Activated CD4-positive, alpha-beta T cell treated with anti-CD3 and anti-CD28 coated beads for 36 hours (primary cell): ENCODE measurements around the gene ADAMTSL2. TPM values are rescaled to one million over a fixed set of nuclear protein-coding genes. Genes with fewer than 3 reads are reported as not detected.

Experiments
- ATAC-seq: fragments of 200-7000 bp; cut with Tn5 transposase; one replicate; pipeline ENCODE4 v1.10.0; 2021; ENCODE audit warnings: mild to moderate bottlenecking, moderate library complexity
- CTCF ChIA-PET: fragments of 350-600 bp; sonication (Branson Sonifier 250); formaldehyde crosslinking; loops from one replicate; lab custom pipeline; 2021; ENCODE audit warnings: antibody characterized with exemption; lab: Charles Lee
- POLR2A ChIA-PET: fragments of 350-600 bp; sonication (Branson Sonifier 250); formaldehyde crosslinking; loops from one replicate; lab custom pipeline; 2021; ENCODE audit warnings: antibody characterized with exemption, inconsistent platforms; lab: Charles Lee
- DNase-seq: peaks from one replicate; pipeline ENCODE4 v3.0.0-alpha.2; 2020
- H3K27ac Mint-ChIP-seq: one replicate; pipeline ENCODE4 v1.8.0; 2021; ENCODE audit warnings: mixed read lengths
- H3K27me3 Mint-ChIP-seq: one replicate; pipeline ENCODE4 v1.8.0; 2021; ENCODE audit warnings: mixed read lengths
- H3K36me3 Mint-ChIP-seq: one replicate; pipeline ENCODE4 v1.8.0; 2021; ENCODE audit warnings: low read depth, mixed read lengths
- H3K4me1 Mint-ChIP-seq: one replicate; pipeline ENCODE4 v1.8.0; 2021; ENCODE audit warnings: mixed read lengths
- H3K4me3 Mint-ChIP-seq: one replicate; pipeline ENCODE4 v1.8.0; 2021; ENCODE audit warnings: mild to moderate bottlenecking, moderate library complexity, mixed read lengths
- H3K9me3 Mint-ChIP-seq: one replicate; pipeline ENCODE4 v1.8.0; 2021; ENCODE audit warnings: low read depth, mixed read lengths
- intact Hi-C, 2 experiments: fragments of 100-400 bp; cut with DNase I in 1 of 2; cut with micrococcal nuclease in 1 of 2; formaldehyde crosslinking; loops; one replicate each; pipeline versions ENCODE4 v1.14.2 to v1.15.1; 2022 to 2024; cut with DNase I, micrococcal nuclease
- total RNA-seq, 2 experiments: library from RNA; stranded (reverse); gene quantifications; one replicate each; pipeline ENCODE4 v1.2.3, GENCODE V29; 2021

The ADAMTSL2 gene
- total RNA-seq, 2 experiments from 2014 or later: 0.11 to 0.32 TPM

DNA sequence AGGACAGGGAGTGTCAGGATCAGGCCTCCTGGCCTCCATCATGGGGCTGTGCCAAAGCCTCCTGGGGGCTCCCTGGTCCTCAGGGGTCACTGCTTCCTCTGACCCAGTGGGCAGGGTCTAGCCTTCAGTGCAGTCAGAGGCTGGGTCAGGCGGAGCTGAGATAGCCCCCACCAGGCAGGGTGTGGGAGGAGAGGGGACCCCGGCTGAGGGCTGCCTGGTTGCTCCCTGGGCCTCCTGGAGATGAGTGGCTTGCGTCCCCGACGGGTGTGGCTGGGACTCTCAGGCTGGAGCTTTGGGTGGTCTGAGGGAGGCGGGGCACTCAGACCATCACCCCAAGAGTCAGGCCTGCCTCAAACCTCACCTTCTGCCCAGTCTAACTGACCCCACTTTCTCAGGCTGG, 53.0 kb downstream of the ADAMTSL2 start:
- intact Hi-C loops: loop anchor here in 1 of 2 experiments (10.0 kb wide), 1 partner anchor 407 kb away; the partner anchor contains the start of gene VAV2
- Mint-ChIP-seq H3K4me1 (peaks cover 3% of the 10 kb centered on the region), H3K36me3 (no peaks in the 10 kb centered on the region), H3K9me3 (peaks cover 2% of the 10 kb centered on the region), H3K27me3 (peaks cover 17% of the 10 kb centered on the region), H3K27ac (no peak overlapping the region), H3K4me3 (no peak overlapping the region)
- CTCF ChIA-PET: no interaction called here
- DNase-seq (no peak), ATAC-seq (no peak)
- POLR2A ChIA-PET: no interaction called here

DNA sequence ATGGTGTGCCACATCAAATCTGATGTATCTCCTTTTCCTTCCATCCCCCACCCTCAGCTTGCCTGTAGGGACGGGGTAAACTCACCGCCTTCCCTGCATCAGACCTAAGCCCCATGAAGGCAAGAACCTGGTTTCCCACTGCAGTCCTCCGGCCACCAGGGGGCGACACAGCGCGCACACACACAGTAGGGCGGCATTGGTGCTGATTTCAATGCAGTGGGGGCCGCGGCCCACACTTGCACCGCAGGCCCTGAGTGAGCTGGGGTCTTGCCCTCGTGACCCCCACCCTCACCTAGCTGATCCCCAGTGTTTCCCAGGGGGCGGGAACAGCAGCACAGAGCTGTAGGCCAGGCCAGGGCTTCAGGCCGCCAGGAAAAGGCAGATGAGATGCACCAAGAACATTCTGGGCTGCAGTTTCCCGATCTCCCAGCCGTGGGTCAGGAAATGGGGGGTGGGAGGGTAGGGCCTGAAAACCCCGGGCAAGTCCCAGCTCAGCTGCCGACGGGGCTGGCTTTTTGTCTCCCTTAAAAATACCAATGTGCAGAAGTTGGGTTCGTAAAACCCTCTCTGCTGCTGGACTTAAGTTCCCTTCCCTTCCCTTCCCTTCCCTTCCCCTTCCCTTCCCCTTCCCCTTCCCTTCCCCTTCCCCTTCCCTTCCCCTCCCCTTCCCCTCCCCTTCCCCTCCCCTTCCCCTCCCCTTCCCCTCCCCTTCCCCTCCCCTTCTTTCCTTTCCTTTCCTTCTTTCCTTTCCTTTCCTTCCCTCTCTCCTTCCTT, 55.1 kb downstream of the ADAMTSL2 start:
- peak; percentile 72 for ATAC-seq
- ChIA-PET CTCF (interaction anchor here (0.5 to 1.5 kb wide), 11 partner anchors 11 to 882 kb away, joined by 3 to 10 read pairs (median 4); partner anchors contain the start of gene DBH), POLR2A (no interaction called here)
- H3K27ac Mint-ChIP-seq: no peak overlapping the region
- no peaks in the 10 kb centered on the region for H3K36me3 Mint-ChIP-seq
- peaks cover 8% of the 10 kb centered on the region for H3K27me3 Mint-ChIP-seq
- intact Hi-C loops: loop anchor here (1.0 to 10.0 kb wide), 3 partner anchors 126 to 405 kb away; partner anchors contain the start of gene VAV2 (in 1 of the 2)
- H3K4me3 Mint-ChIP-seq: no peak overlapping the region
- H3K4me1 Mint-ChIP-seq: peaks cover 3% of the 10 kb centered on the region
- peaks cover 2% of the 10 kb centered on the region for H3K9me3 Mint-ChIP-seq
- DNase-seq: peak; percentile 79

DNA sequence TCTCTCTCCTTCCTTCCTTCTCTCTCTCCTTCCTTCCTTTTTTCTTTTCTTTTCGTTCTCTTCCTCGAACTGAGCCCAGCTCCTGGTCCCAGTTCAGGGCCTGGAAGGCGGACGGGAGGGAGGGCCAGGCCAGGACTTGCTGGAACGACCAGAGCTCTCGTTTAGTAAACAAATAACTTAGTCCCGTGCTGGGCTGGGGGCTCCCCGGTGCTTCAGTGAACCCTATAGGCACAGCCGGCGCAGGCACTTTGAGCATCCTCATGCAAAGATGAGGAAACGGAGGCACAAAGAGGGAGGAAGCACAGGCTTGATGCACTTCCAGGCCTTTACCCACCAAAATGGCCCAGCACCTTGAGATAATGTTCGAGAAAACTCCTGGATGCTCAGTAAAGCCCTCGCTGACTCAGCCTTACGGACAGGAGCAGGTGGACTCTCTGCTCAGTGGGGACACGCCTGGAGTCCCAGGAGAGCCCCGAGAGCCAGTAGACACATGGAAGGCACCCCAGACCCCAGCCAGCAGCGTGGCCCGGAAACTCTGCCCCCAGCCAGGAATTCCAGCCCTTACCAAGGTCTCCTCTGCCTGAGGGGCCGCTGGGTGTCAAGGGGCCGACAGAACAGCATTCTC, 55.8 kb downstream of the ADAMTSL2 start:
- DNase-seq (no peak), ATAC-seq (no peak)
- H3K36me3 Mint-ChIP-seq: no peaks in the 10 kb centered on the region
- CTCF ChIA-PET: interaction anchor here (0.6 to 1.5 kb wide), 11 partner anchors 9 to 152 kb away, joined by 3 to 10 read pairs (median 4); no protein-coding TSS in a partner anchor
- peaks cover 6% of the 10 kb centered on the region for H3K27me3 Mint-ChIP-seq
- POLR2A ChIA-PET: no interaction called here
- peaks cover 2% of the 10 kb centered on the region for H3K9me3 Mint-ChIP-seq
- H3K27ac Mint-ChIP-seq: no peak overlapping the region
- H3K4me3 Mint-ChIP-seq: no peak overlapping the region
- intact Hi-C loops: no loop called here
- peaks cover under 1% of the 10 kb centered on the region for H3K4me1 Mint-ChIP-seq

DNA sequence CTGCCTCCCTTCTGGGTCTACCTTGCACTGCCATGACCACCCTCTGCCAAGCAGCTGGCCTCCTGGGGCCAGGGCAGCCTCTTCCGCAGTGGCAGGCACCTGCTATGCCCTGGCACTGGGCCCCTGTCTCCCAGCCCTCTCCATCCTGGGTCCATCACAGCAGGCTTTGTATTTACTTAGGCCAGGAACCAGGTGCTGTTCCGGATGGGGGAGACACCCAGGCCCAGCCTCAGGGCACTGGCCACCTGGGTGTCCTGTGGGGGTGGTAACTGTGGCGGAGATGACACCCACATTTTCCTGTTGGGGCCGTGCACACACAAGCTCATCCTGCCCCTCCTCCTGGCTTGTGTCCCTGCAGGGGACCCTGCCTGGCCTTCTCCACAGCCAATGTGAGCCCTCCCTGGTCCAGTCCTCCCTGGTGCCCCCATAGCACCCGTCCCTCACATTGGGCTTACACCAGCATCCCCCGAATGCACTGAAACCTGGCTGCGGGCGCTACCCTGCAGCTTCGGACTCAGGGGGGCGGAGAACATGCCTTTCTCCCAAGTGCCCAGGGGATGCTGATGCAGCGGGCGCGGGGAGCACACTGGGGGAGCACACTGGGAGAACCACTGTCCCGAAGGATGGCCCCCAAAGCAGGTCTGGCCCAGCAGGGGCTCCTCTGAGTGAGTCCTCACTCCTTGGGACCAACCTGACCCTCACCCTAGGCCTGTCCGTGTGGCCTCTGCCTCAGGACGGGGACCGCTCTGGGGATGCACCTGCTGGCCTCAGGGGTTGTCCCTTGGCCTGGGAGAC, 56.8 kb downstream of the ADAMTSL2 start:
- intact Hi-C loops: no loop called here
- H3K27ac Mint-ChIP-seq: no peak overlapping the region
- peaks cover 2% of the 10 kb centered on the region for H3K9me3 Mint-ChIP-seq
- CTCF ChIA-PET: interaction anchor here (1.1 to 1.3 kb wide), 2 partner anchors 10 to 136 kb away, joined by 4 to 6 read pairs; no protein-coding TSS in a partner anchor
- H3K27me3 Mint-ChIP-seq: no peaks in the 10 kb centered on the region
- POLR2A ChIA-PET: no interaction called here
- no peaks in the 10 kb centered on the region for H3K4me1 Mint-ChIP-seq
- DNase-seq (no peak), ATAC-seq (no peak)
- H3K36me3 Mint-ChIP-seq: no peaks in the 10 kb centered on the region
- no peak overlapping the region for H3K4me3 Mint-ChIP-seq

DNA sequence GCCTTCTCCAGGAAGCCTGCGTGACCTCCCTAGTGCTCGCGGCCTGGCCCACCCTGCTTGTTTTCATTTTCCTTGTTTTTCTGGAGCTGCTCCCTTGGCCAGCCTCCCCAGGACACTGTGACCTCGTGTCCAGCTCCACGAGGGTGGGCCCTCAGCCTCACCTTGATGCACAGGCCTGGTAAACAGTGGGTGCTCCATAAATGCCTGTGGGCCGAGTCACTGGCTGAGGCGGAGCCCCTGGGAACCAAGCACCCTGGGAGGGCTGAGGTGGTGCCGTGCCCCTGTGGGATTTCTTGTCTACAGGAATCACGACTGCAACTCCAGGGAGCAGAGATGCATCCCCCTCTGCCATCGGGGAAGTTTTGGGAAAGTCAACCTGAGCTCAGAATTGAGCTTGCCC, 57.5 kb downstream of the ADAMTSL2 start:
- no peaks in the 10 kb centered on the region for H3K27me3 Mint-ChIP-seq
- H3K4me1 Mint-ChIP-seq: no peaks in the 10 kb centered on the region
- H3K4me3 Mint-ChIP-seq: no peak overlapping the region
- no peaks in the 10 kb centered on the region for H3K36me3 Mint-ChIP-seq
- POLR2A ChIA-PET: no interaction called here
- H3K27ac Mint-ChIP-seq: no peak overlapping the region
- CTCF ChIA-PET: interaction anchor here (0.9 kb wide), 1 partner anchor 11 kb away, joined by 7 read pairs; no protein-coding TSS in a partner anchor
- ATAC-seq (no peak), DNase-seq (no peak)
- intact Hi-C loops: no loop called here
- peaks cover 4% of the 10 kb centered on the region for H3K9me3 Mint-ChIP-seq

DNA sequence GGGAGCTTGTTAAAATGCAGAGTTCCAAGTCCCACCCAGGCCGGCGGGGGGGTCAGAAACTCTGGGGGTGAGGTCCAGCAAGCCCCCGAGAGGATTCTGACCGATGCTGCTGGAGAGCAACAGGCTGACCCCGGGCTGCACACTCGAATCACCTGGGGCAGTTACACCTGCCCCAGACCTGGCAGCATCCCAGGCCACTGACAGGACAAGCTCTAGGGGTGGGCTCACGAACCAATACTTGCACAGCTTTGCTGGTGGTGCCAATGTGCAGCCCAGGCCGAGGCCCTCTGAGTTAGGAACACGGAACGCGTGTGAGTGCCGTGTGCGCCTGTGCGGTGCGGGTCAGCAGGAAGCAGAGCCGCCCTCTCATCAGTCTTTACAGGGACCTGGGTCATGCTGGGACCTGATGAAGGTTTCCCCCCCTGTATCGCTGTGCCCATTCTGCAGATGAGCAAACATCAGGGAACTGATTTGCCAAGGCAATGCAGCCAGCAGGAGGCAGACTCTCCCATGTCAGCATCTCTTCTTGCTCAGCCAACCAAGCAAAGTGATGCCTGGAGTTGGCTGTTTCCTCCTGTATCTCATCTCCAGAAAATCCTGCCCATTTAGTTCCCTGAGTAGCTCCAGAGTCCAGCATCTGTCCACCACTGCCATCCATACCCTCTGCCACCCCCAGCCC, 58.4 kb downstream of the ADAMTSL2 start:
- no peaks in the 10 kb centered on the region for H3K27me3 Mint-ChIP-seq
- peak; percentile 54 for DNase-seq
- no peak overlapping the region for H3K27ac Mint-ChIP-seq
- H3K9me3 Mint-ChIP-seq: peaks cover 11% of the 10 kb centered on the region
- intact Hi-C loops: loop anchor here in 1 of 2 experiments (1.0 kb wide), 1 partner anchor 133 kb away; no protein-coding TSS in a partner anchor
- no peak for ATAC-seq
- H3K36me3 Mint-ChIP-seq: peaks cover 2% of the 10 kb centered on the region
- H3K4me1 Mint-ChIP-seq: no peaks in the 10 kb centered on the region
- ChIA-PET POLR2A (no interaction called here), CTCF (interaction anchor here (0.6 to 0.9 kb wide), 5 partner anchors 12 to 181 kb away, joined by 3 to 7 read pairs (median 3); no protein-coding TSS in a partner anchor)
- H3K4me3 Mint-ChIP-seq: no peak overlapping the region

DNA sequence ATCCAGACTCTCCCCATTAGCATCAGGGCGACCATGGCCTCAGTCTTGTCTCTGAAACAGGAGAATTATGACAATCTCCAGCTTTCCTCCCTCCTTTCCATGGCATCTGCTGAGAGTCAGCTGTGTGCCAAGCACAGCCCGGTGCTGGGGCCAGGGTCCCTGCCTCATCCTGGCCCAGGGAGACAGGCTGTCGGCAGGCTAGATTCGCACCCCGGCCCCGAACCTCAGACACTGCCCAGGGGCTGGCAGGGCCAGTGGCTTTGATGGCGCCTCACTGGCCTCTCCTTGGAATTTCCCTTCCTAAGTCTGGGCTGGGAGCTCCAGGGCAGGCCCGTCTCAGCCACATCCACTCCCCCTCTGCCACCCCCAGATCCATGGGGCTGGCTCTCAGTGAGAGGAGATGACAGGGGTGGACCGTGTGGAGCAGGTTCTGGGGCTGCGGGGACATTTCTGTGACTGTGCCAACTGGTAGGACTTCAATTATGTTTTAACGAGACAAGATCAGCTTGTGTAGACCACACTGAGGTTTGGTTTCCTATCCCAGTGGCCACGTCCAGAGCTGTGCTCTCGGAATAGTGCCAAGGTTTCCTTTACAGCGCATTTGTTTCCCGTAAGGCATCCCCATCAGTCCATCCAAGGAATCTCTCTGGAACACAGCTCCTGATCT, 59.2 kb downstream of the ADAMTSL2 start:
- Mint-ChIP-seq H3K4me3 (no peak overlapping the region), H3K36me3 (peaks cover 2% of the 10 kb centered on the region), H3K4me1 (no peaks in the 10 kb centered on the region), H3K27me3 (no peaks in the 10 kb centered on the region), H3K27ac (no peak overlapping the region), H3K9me3 (peaks cover 12% of the 10 kb centered on the region)
- DNase-seq (no peak), ATAC-seq (no peak)
- intact Hi-C loops: loop anchor here in 1 of 2 experiments (1.0 kb wide), 1 partner anchor 133 kb away; no protein-coding TSS in a partner anchor
- CTCF ChIA-PET: interaction anchor here (0.6 to 0.9 kb wide), 3 partner anchors 105 to 180 kb away, joined by 3 to 6 read pairs (median 3); no protein-coding TSS in a partner anchor
- POLR2A ChIA-PET: no interaction called here

DNA sequence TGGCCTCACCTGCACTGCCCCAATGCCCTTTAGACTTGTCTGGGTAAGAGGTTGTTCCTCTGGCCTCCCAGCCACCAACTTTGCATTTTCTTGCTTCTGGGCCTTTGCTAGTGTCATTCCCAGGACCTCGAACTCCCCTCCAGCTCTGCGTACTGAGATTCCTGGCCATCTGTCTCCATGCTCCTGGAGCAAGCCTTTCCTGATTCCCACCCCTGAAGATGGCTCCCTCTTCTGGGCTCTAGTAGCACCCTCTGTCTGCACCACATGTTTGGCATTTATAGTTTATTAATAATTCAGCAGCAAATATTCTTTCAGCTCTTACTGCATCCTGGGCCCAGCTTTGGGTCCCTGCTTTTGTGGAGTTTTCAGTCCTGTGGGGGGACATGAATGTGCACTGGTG, 59.8 kb downstream of the ADAMTSL2 start:
- ChIA-PET CTCF (no interaction called here), POLR2A (no interaction called here)
- H3K4me3 Mint-ChIP-seq: no peak overlapping the region
- H3K36me3 Mint-ChIP-seq: peaks cover 2% of the 10 kb centered on the region
- intact Hi-C loops: no loop called here
- no peaks in the 10 kb centered on the region for H3K27me3 Mint-ChIP-seq
- peaks cover 12% of the 10 kb centered on the region for H3K9me3 Mint-ChIP-seq
- no peak for ATAC-seq
- no peak overlapping the region for H3K27ac Mint-ChIP-seq
- H3K4me1 Mint-ChIP-seq: no peaks in the 10 kb centered on the region
- DNase-seq: no peak

DNA sequence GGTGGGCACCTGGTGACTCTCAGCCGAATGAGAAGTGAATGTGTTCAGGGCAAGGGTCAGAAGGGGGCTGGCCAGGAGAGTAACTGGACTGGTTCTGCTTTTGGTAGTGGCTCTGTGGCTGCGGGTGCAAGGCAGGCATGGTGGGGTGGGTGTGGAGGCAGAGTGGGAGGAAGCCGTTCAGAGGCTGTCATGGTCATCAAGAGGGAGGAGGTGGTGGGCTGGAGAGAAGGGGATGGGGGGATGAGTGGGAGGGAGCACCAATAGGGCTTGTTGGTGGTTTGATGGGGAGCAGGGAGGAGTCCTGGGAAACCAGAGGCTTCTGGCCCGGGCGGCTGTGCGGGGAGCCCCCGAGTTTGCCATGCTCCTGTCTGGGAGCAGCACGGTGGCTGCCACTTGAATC, 61.4 kb downstream of the ADAMTSL2 start:
- ChIA-PET CTCF (no interaction called here), POLR2A (no interaction called here)
- H3K4me1 Mint-ChIP-seq: no peaks in the 10 kb centered on the region
- H3K36me3 Mint-ChIP-seq: peaks cover 2% of the 10 kb centered on the region
- intact Hi-C loops: no loop called here
- H3K27me3 Mint-ChIP-seq: no peaks in the 10 kb centered on the region
- no peak overlapping the region for H3K27ac Mint-ChIP-seq
- ATAC-seq (no peak), DNase-seq (no peak)
- no peak overlapping the region for H3K4me3 Mint-ChIP-seq
- H3K9me3 Mint-ChIP-seq: peaks cover 12% of the 10 kb centered on the region

DNA sequence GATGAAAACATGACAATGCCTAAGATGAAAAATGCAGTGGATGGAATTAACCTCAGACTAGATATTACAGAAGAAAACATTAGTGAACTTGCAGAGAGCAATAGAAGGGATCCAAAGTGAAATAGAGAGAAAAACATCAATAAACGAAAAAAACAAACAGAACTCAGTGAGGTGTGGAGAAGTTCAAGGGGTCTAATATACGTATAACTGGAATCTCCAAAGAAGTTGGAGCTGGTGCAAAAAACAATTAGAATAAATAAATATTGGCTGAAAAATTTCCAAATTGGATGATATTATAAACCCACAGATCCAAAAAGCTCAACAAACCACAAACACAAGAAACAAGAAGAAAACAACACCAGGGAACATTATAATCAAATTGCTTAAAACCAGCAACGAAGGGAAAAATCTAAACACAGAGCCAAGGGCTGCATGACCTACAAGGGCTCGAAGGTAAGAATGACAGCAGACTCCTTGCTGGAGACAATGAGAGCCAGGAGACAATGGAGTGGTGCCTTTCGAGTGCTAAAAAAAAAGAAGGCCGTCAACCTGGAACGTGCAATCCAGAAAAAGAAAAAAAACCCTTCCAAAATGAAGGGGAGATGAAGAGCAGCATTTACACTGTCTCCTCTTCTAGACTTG, 62.9 kb downstream of the ADAMTSL2 start:
- Mint-ChIP-seq H3K27me3 (no peaks in the 10 kb centered on the region), H3K4me1 (no peaks in the 10 kb centered on the region), H3K27ac (no peak overlapping the region), H3K36me3 (peaks cover 2% of the 10 kb centered on the region), H3K9me3 (peaks cover 12% of the 10 kb centered on the region), H3K4me3 (no peak overlapping the region)
- ChIA-PET POLR2A (no interaction called here), CTCF (interaction anchor here (0.8 to 2.1 kb wide), 4 partner anchors 64 to 185 kb away, joined by 3 to 7 read pairs (median 4); no protein-coding TSS in a partner anchor)
- ATAC-seq (no peak), DNase-seq (no peak)
- intact Hi-C loops: no loop called here
